PFSK-1 (cell line): ENCODE data around the gene EIF4B.

Source experiments
- FOXP2 ChIP-seq: optimal IDR thresholded peaks from 2 replicates; pipeline ENCODE3; 2011; ENCODE audit warnings: borderline replicate concordance, control low read depth, inconsistent platforms; ENCODE audit not compliant: insufficient read depth; ENCODE audit errors: extremely low read length, extremely low read depth
- POLR2AphosphoS5 ChIP-seq: IDR thresholded peaks from 2 replicates; pipeline ENCODE4 v1.6.1; 2012; ENCODE audit warnings: low read depth, mild to moderate bottlenecking, control low read depth, low read length, moderate library complexity
- REST ChIP-seq, 2 experiments: IDR thresholded peaks; 2 replicates each; pipeline versions ENCODE4 v1.6.1 to v1.8.0; 2011 to 2012; ENCODE audit warnings: low read depth in 2 of 2, low read length in 2 of 2, control low read depth in 1 of 2, inconsistent platforms in 1 of 2, mild to moderate bottlenecking in 1 of 2, moderate library complexity in 1 of 2; ENCODE audit not compliant: insufficient read depth in 1 of 2
- SIN3A ChIP-seq: IDR thresholded peaks from 2 replicates; pipeline ENCODE4 v1.6.1; 2012; ENCODE audit warnings: mild to moderate bottlenecking, low read length, moderate library complexity, borderline replicate concordance; ENCODE audit not compliant: insufficient read depth
- TAF1 ChIP-seq: IDR thresholded peaks from 2 replicates; pipeline ENCODE4 v1.6.1; 2012; ENCODE audit warnings: low read length, control low read depth, borderline replicate concordance; ENCODE audit not compliant: insufficient read depth

Gene EIF4B

GRCh38 chr12:53058674-53059433 is 52.6 kb downstream of the EIF4B start:
- TF ChIP-seq POLR2AphosphoS5 (no peak), REST (IDR thresholded peaks at IDR 0.05; ENCODE audit: insufficient read depth in 1 of 2, low read depth in 2 of 2, low read length in 2 of 2) (no peak), SIN3A (no peak), FOXP2 (no peak), TAF1 (no peak)

- no peak for TF ChIP-seq TAF1
- no peak for TF ChIP-seq FOXP2
- no peak for TF ChIP-seq REST (IDR thresholded peaks at IDR 0.05; ENCODE audit: insufficient read depth in 1 of 2, low read depth in 2 of 2, low read length in 2 of 2)
- TF ChIP-seq POLR2AphosphoS5 = no peak
- TF ChIP-seq SIN3A = no peak
These were observed 53.3 kb downstream of the EIF4B start for GRCh38 chr12:53059434-53060063.

- TF ChIP-seq SIN3A = no peak
- no peak for TF ChIP-seq FOXP2
- TF ChIP-seq REST (IDR thresholded peaks at IDR 0.05; ENCODE audit: insufficient read depth in 1 of 2, low read depth in 2 of 2, low read length in 2 of 2) = no peak
- TF ChIP-seq POLR2AphosphoS5 = no peak
- TF ChIP-seq TAF1 = no peak
These were observed 53.9 kb downstream of the EIF4B start for GRCh38 chr12:53060064-53060720.

GRCh38 chr12:53060721-53061276 is 54.5 kb downstream of the EIF4B start:
- TF ChIP-seq POLR2AphosphoS5 (no peak), FOXP2 (no peak), SIN3A (no peak), REST (IDR thresholded peaks at IDR 0.05; ENCODE audit: insufficient read depth in 1 of 2, low read depth in 2 of 2, low read length in 2 of 2) (no peak), TAF1 (no peak)
